GM06990 (cell line): ENCODE measurements around the gene TGFA.
"Not testable (repeated sequence)": the region's sequence is repeated elsewhere in the genome, so short reads cannot be mapped to it uniquely, and the experiment has no call there.

Experiments used
- DNase-seq: peaks from one replicate; pipeline ENCODE4 v3.0.0-alpha.2; 2011; ENCODE audit not compliant: insufficient read length; ENCODE audit errors: extremely low read depth
- H3K27me3 ChIP-seq: replicated peaks from 2 replicates; pipeline ENCODE4 v1.6.0; 2011; ENCODE audit warnings: low read length; ENCODE audit not compliant: control insufficient read depth, insufficient read depth
- H3K36me3 ChIP-seq: 2 replicates; pipeline ENCODE4 v1.5.1; 2011; ENCODE audit warnings: low read length; ENCODE audit not compliant: control insufficient read depth, insufficient read depth
- H3K4me3 ChIP-seq: replicated peaks from 2 replicates; pipeline ENCODE4 v1.5.1; 2011; ENCODE audit warnings: low read depth, mild to moderate bottlenecking, control low read depth, low read length
- TF ChIP-seq, protein P1 (sequence below): IDR thresholded peaks from 2 replicates; pipeline ENCODE4 v1.5.1; 2011; ENCODE audit warnings: low read length, control low read depth, mild to moderate bottlenecking, inconsistent platforms; ENCODE audit not compliant: insufficient read depth, poor library complexity, severe bottlenecking

Gene TGFA

DNA sequence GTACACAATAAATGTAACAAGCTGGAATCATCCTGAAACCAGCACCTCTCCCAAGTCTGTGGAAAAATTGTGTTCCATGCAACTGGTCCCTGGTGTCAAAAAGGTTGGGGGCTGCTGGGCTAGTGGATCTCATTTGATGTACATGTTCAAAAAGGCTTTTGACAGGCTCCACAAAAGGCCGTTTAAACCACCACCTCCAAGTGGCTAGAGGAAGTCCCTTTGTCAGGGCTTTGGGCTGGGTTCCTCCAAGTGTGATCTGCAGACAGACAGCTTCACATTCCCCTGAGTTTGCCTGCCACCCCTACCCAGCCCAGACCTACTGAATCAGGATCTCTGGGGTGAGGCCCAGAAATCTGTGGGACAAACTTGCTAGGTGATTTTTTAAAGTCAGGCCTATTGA, 84.7 kb downstream of the TGFA start:
- Histone ChIP-seq H3K4me3 (no peak overlapping the region), H3K36me3 (no peaks in the 10 kb centered on the region), H3K27me3 (peaks cover 6% of the 10 kb centered on the region)
- TF ChIP-seq, protein P1, sequence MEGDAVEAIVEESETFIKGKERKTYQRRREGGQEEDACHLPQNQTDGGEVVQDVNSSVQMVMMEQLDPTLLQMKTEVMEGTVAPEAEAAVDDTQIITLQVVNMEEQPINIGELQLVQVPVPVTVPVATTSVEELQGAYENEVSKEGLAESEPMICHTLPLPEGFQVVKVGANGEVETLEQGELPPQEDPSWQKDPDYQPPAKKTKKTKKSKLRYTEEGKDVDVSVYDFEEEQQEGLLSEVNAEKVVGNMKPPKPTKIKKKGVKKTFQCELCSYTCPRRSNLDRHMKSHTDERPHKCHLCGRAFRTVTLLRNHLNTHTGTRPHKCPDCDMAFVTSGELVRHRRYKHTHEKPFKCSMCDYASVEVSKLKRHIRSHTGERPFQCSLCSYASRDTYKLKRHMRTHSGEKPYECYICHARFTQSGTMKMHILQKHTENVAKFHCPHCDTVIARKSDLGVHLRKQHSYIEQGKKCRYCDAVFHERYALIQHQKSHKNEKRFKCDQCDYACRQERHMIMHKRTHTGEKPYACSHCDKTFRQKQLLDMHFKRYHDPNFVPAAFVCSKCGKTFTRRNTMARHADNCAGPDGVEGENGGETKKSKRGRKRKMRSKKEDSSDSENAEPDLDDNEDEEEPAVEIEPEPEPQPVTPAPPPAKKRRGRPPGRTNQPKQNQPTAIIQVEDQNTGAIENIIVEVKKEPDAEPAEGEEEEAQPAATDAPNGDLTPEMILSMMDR, result no peak
- DNase-seq, result no peak

- no peak overlapping the region for H3K4me3 ChIP-seq
- H3K36me3 ChIP-seq, result no peaks in the 10 kb centered on the region
- no peak for DNase-seq
- TF ChIP-seq, protein P1, result no peak
- peaks cover 4% of the 10 kb centered on the region for H3K27me3 ChIP-seq
Measured at GRCh38 chr2:70467831-70468779, 85.5 kb downstream of the TGFA start.

DNA sequence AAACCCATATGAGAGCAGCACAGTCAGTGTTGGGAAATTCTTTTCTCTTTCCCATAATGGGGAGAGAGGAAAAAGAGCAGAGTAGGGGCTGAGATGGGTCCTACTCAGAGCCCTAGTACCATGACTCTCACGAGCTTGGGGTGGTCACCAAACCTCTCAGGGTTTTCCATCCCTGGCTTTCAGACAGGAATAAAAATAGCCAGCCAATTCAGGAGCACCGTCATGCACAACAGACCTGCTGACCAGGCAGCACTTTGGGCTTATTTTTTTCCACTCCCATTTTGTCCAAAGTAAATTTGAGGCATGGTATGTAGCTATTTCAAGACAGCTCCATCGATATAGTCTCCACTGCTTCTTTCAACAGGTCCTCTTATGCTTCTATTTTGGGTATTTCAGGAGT, 86.4 kb downstream of the TGFA start:
- Histone ChIP-seq H3K27me3 (peaks cover 3% of the 10 kb centered on the region), H3K4me3 (no peak overlapping the region), H3K36me3 (no peaks in the 10 kb centered on the region)
- TF ChIP-seq, protein P1, result no peak
- no peak for DNase-seq

DNA sequence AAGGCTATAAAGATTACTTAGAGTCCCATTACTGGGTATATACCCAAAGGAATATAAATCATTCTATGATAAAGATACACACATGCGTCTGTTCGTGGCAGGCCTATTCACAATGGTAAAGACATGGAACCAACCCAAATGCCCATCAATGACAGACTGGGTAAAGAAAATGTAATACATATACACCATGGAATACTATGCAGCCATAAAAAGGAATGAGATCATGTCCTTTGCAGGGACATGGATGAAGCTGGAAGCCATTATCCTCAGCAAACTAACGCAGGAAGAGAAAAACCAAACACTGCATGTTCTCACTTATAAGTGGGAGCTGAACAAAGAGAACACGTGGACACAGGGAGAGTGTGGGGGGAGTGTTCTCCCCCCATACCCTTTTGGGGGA, 87.0 kb downstream of the TGFA start:
- not testable (repeated sequence) for DNase-seq, H3K27me3 ChIP-seq, H3K36me3 ChIP-seq

GRCh38 chr2:70463997-70464396, 89.6 kb downstream of the TGFA start:
- TF ChIP-seq, protein P1, result no peak
- no peak for DNase-seq
- Histone ChIP-seq H3K36me3 (no peaks in the 10 kb centered on the region), H3K27me3 (no peaks in the 10 kb centered on the region; the same call in 1 of the 2 replicates), H3K4me3 (no peak overlapping the region)

More for the DNA sequence above, 87.0 kb downstream of the TGFA start:
- H3K4me3 ChIP-seq, result not testable (repeated sequence)

DNA sequence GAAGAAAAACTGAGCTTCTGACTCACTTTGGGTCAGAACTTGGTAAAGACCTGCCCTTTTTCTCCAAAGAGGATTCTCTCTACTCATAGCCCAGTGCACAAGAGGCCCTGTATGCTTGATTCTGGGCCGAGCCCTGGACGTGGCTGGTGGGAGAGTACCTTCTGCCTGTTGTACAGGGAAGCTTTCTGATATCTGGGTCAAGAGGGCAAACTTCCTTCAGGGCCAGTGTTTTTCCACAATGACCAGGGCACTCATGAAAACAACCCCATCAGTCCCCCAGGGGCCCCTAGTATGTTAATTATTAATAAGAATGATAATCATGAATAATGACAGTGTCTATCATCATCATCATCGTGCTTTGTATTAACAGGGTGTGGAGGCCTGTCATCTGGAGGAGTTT, 90.0 kb downstream of the TGFA start:
- TF ChIP-seq, protein P1, result no peak
- DNase-seq, result no peak
- Histone ChIP-seq H3K27me3 (no peaks in the 10 kb centered on the region; the same call in 1 of the 2 replicates), H3K4me3 (no peak overlapping the region), H3K36me3 (no peaks in the 10 kb centered on the region)
